NCI-H146 treated with DMSO at 0.1 percent for 48 hours (cell line): Measurements from ENCODE around the gene ELMO1.
"Not testable (repeated sequence)": the region's sequence is repeated elsewhere in the genome, so short reads cannot be mapped to it uniquely, and the experiment has no call there.

Source experiments
- DNase-seq: peaks from one replicate; lab custom pipeline; 2025; ENCODE audit not compliant: unreplicated experiment; lab: John Stamatoyannopoulos, UW

The ELMO1 gene

DNA sequence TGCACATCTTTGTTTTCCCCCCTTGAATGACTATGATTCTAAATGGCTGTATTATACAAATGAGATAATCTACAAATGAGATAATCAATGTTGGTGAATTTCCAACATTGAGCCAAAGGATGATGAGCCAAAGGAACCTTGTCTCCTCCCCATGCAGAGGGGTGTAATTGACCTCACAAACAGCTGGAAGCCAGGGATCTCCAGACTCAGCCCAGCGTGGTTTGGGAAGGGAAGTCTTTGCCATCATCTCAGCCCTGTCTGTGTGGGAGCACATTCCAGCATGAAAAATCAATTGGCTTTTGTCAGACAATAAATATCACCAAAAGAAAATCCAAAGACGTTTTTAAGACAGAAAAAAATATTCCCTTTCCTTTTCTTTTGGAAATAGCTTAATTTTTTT lies 452.9 kb downstream of the ELMO1 start:
- no peak for DNase-seq

DNA sequence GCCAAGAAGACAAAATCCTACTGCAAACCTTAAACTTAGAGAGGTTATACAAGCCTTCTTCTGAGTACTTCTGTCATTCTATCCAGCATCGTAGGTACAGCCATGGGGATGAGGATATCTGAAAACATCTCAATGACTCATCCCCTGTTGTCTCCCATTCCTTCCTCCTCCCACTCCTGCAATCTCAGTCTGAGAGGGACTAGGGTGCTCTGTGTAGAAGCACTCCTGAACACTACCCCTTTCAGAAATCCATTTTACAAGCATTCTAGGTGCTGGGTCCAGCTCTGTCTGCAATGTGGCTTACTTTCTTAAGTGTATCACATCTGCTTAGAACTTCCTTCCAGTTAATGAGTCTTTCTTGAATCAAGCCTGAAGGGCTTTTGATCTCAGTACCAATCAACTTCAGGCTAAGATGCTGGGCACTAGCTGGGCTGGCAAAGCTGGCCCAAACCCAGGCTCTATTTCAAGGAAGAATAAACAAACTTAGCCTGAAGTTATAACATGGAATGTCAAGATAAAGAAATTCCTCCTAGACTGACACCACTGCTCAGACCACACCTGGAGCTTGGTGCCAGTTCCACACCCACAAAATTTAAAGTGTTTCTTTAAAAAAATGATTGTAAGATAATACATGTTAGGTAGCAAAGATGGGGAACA lies 454.1 kb downstream of the ELMO1 start:
- no peak for DNase-seq

DNA sequence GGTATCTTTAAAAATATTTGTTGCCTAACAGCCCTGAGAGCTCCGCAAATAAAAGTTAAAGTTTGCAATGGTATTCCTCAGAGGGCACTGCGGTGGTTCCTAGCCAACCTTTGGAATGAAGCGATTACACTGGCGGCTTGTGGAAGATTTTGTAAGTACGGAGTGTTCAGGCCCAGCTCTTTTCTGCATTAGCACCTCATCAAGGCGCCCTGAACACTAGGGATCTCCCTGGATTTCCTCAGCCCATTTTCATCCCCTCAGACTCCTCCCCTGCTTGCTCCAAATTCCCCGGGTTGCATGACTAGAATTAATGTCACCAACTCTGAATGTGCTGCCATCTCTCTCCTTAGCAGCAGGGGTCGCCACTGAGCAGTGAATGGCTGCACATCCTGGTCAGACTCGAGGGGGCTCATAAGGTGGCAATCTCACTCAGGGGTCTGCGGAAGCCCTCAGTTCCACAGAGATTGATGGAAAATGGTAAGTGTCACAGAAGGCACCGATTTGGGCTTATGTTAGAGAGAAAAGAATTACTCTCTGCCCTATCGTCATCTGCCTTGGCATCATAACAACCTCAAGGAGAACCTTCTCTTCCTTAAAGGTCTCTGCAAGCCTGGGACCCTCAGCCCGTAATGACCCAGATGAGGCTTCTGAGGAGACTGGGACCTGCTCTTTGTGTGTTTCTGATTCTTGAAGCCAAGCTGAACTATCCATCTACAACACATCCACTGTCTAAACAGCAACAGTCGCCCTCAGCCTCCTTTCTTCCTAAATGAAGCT lies 461.5 kb downstream of the ELMO1 start:
- peak; percentile 54 for DNase-seq

DNA sequence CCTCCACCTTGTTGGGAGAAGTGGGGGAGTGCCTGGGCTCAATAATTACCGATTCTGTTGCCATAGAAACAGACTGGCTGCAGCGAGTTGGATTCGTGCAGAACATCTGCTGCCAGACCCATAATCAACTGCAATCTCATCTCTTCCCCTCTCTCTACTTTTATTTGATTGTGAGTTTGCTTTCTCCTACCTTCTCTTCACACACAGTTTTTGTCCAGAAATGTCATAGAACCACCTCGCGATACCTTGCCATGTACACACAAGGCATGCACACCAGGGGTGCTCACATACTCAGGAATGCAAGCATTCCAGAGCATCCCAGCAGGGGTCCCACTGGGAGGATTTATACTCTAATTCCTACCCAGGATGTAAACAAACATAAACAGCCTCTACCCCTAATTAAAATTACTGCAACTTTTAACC lies 462.1 kb downstream of the ELMO1 start:
- peak; percentile 79 for DNase-seq

DNA sequence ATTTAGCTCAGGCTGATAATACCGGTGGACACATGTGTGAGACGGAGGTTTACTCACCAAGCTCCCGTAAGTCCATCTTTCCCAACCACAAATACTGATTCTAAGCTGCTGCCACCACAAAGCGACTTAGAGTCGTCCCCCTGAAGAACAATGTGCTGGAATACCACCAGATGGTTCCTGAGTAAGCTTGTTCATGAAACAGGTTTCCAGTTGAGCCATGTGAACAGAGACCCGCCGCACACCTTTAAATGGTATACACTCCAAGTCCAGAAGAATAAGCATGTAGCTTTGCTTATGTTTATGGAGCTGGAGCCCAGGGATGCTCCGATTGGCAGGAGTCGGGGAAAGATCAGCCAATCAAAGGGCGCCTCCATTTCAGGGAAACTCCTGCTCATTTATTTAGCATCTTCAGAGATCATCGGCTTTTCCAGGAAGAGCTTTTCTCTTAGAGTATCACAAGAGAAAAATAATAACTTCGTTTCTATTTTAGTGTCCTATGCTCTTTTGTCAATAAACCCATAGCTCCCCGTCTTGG lies 462.7 kb downstream of the ELMO1 start:
- DNase-seq: peak; percentile 74

DNA sequence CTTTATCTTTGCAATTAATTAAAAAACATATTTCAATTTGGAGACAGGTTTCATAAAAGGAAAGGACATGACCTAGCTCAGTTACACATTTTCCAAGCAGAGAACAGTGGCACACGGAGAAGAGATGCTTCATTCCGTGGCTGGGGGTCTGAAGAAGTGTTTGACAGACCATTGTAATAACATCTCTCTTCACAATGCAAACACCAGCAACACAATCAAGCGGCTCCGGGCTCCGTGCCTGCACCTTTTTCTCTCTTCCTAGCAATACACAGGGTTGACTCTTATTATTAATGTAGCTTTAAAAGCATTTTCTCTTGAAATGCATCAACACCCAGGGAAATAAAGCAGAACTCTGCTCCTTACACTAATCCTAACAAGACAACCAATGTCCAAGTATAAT lies 463.3 kb downstream of the ELMO1 start:
- DNase-seq: no peak

DNA sequence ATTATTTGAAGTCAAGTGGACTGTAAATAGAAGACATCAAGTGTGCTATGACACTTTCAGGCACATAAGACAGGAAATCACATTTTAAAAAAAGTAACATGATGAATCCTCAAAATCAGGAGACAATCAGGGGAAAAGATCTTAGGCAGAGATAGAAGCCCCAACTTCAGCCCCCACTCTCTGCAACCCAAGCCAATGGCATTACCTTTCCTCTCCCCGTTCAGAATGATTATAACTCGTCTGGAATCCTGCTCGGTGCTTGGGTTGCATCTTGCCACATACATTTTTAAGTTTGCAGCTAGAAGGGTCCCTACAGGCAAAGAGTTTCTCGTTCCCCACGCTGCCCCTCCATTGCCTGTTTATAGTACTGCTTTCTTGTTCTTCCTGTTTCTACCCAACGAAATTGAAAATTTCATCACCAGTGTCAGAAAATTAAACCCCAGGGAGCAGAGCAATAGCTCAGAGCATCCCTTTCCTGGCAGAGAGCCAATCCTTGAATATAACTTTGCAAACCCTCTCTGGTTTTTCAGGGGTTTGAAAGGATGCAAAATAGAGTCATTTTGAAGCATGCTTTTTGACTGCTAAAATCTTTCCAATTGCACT lies 463.9 kb downstream of the ELMO1 start:
- DNase-seq: no peak

DNA sequence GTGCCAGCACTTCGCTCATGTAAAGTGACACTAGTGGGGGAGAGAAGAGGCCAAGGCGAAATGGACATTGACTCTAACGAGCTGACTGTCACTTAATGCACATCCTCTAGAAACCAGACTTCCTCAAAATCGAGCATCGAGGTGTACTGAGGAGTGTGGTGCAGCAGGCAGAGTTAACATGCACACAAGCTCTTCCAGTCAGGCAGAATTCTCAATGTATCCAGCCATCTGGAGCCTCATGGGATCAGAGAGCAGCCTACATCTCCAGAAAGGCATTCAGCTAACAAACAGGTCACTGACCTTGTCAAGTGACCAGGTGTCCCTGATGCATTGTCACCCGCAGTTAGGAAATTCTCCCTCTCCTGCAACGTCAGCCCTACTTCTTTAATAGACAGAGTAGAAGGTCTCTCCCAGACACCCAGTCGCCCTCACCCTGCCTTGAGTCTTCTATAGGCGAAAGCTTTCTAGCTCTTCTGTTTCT lies 464.6 kb downstream of the ELMO1 start:
- DNase-seq: peak; percentile 30

DNA sequence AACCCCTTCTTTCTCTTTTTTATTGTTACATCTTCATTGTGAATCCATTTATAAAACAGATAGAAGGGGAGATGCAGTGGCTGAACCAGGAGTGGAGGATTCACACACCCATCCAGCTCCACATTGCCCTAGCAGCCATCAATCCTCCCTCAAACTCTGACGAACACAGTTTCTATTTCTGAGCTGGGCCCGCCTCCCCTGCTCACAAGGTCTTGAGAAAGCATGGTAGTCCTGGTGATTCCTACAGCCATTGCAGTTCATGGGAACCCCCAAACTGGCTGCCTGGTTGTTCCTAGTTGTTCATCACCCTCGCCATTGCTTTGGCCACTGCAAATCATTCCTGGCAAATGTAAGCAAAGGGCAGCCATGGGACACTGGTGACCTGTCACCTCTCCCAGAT lies 465.9 kb downstream of the ELMO1 start:
- DNase-seq: no peak

DNA sequence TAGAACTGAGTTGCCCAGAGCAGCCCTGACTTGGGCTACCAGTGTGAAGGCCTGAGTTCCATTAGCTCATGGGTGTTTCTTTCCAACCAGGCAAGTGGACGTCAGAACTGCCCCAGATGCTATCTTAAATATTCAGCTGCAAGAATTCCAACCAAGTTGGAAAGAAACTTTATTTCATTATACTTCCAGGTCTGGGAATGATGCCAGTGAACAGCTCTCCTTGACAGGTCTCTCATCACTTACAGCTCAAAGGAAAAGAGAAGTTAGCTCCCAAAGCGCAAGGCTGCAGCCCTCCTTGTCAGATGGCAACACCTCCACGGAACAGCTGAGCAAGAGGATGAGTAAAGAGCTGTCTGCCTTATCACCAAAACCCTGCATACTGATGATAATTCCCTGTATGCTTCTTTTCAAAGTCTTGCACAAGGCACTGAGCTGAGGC lies 468.8 kb downstream of the ELMO1 start:
- DNase-seq: no peak

DNA sequence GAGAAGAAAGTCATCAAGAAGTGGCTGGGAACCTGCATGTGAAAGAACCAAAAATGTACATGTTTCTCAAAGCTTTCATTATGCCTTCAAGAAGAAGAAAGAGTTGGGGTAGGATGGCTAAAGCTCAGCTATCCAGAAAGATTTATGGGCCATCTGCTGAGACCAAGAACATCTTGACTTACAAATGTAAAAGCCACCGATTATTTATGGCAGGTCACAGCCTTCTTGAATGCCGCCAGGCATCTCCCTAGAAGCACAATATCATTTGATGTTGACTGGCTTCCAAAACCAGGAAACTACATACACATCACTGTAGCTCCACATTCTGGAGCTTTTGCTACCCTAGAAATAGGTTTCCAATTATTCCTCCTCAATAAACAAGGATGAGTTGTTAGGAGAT lies 470.2 kb downstream of the ELMO1 start:
- DNase-seq: no peak

DNA sequence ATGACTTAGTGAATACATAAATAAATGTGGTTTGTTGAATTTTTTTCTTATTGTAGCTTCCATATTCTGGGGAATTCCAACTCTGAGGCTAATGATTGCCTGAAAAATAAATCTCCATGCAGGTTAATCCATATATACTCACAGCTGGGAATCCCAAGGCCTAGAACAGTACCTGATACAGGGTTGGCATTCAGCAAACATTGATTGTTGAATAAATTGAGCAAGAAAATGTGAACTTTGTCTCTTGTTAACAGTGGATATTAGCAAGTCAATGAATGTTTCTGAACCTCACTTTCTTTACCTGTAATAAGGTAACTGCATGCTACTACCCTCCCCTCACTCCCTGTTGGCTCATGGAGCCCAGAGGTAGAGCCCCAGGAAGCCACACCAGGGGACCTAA lies 470.8 kb downstream of the ELMO1 start:
- DNase-seq: no peak

DNA sequence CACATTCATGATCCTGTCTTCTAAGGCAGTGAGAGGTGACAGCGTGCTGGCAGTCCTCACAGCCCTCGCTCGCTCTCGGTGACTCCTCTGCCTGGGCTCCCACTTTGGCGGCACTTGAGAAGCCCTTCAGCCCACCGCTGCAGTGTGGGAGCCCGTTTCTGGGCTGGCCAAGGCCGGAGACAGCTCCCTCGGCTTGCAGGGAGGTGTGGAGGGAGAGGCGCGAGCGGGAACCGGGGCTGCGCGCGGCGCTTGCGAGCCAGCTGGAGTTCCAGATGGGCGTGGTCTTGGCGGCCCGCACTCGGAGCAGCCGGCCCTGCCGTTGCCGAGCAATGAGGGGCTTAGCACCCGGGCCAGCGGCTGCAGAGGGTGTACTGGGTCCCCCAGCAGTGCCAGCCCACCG lies 475.1 kb downstream of the ELMO1 start:
- DNase-seq: not testable (repeated sequence)

DNA sequence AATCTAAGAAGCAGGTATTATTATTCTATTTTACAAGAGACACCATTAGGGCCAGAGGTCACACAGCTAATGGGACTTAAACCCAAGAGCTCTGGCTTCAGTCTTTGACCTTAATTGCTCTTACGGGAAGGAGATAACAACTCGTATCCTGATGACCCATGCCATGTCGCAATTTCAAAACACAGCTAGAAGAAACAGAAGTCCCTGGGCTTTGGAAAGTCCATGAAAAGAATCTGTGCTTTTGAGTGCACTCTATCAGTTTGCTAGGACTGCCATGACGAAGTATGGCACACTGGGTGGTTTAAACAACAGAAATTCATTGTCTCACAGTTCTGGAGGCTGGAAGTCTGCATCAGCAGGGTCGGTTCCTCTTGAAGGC lies 476.5 kb downstream of the ELMO1 start:
- DNase-seq: no peak

DNA sequence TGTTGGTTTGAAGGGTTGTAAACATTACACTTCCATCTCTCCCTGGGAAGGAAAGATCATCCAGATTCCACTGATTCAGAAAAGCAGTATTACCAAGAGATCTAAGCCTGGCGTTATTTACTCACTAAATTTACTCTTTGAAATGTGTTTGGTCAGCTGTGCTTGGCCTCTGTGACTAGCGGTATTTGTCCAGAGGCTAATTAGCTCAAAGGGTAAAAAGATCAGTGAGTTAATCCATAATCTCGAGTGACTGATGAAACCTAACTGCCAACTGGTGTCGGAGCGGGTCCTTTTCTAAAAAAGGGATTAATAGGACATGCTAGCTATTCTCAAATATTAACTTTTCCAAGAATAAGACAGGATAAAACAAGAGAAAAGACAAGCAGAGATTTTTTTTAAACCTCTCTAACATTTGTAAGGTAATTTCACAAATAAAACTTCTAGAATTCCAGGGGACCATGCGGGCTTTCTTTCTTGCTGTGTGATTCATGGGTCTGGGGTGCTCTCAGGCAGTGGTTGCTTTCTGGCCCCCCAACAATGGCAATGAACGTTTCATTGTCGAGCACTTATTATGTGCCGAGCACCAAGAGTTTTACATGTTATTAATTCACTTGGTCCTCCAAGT lies 477.0 kb downstream of the ELMO1 start:
- peak; percentile 93 for DNase-seq

DNA sequence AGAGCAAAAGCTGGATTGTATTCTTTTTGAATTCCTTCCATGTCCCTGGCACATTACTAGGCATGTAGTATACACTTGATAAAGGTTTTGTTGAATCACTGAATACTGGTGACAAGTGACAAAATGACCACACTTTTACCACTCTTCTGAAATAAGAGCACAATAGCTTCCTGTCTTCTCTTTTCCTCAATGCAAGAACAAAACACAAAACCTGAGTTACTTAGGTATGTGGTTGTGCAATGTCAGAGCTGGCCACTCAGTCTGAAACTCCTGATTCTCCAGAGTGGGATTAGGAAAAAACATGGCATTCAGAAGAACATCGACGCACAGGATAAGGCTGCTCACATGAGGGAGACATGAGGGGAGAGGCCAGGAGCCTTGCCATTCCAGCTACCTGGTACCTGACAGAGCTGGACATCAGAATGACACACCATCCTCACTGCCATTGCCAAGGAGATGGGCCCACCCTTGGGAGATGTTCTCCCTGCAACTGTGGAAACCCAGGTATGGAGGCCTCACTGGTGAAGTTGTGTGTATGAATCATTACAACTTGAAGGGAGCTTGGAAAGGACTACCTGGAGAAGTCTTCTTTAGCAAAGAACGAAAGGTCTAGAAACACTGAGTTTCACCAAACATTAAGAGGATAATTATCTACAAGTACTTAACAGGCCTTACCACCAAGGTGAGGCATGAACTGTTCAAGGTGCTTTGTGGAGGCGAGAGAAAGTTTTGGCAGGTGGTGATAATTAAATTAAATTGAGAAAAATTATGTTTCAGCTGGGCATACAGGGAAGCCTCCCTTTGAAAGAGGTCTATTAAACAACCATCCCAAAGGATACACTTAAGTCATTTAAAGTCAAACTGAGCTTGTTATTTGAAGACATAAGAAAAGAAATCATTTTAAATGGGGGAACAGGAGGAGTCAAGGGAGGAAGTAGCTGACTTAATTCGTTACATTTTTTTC lies 477.8 kb downstream of the ELMO1 start:
- peak; percentile 73 for DNase-seq

DNA sequence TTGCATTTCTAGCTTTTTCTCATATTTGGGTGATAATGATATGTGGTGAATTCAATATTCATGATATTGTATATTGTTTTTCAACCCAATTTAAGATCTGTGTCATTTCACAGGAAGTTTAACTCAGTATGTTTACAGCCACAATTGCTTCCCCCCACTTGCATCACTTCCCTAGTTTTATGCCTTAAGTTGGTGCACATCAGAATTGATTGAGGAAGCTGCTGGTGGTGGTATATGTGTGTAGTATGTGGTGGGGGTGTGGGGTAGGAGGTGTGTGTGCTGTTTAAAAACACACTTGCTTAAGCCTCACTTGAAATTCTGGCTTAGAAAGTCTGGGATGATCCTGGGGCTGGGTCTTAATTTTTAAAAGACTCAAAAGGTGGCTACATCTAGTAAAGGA lies 479.3 kb downstream of the ELMO1 start:
- no peak for DNase-seq

DNA sequence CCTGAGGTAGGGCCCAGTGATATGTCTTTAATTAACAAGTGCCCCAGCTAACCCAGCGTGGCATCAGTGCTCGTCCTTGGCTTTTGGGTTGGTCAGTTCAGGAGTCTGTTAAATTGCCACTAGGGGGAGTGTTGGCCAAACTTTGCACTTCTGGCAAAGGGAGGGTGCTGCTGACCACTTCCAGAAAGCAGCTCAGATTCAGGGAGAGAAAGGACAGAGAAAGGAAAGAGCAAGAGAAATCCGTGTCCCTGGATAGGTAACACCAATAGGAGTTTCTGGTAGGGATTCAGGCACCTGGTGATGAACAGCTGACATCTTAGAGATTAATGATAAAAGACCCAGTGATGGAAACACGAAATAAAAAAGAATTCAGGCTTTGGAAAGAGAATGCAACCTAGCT lies 481.3 kb downstream of the ELMO1 start:
- peak; percentile 64 for DNase-seq

DNA sequence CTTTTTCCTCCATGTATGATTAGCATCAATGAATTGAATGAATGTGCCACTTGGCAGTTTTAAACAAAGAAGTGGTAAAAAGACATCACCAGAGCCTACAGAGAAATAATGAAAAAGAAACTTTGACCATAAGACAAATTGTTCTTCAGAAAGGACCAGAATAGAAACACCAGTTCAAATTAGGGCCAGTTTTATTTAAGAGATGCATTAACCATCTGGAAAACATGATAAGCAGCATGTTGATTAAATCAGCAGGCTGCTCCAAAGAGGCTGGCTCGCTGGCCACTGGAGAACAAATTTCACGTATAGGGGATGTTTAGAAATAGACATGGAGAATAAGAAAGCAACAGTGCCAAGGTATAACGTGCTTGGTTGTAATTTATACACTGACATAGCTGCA lies 482.0 kb downstream of the ELMO1 start:
- no peak for DNase-seq

DNA sequence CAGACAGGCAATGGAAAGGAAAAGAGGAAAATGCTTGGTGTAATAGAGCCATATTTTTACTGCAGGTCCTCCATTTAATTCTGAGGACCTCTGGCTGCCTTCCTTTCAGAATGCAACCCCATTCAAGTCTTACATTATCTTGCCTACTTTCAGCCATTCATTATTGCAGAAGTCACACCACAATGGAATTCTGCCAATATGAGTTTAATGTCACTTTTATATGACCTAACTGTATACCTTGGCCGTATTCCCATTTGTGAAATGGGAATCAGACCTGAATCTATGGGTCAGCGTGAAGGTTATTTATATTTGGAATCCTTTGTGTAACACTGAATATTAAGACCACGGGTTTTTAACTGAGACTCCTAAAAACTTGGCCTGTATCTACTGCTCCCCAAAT lies 482.6 kb downstream of the ELMO1 start:
- DNase-seq: no peak
